Measurements from ENCODE around the gene PCDHA10.
A peak's percentile ranks its signal among the peaks of the same experiment; 100 is the strongest.

Gene PCDHA10

GRCh38 chr5:140868721-140869554 is 13.2 kb downstream of the PCDHA10 start, which contains the start of gene PCDHA11:
Gene PCDHA11 (plus strand): TSS chr5:140868957. CDS start chr5:140869104, 147 bp downstream.
- H3K9me2 ChIP-seq (ENCODE audit: low read depth, low read length), result no peaks in the 10 kb centered on the region
- H3K9me3 ChIP-seq (ENCODE audit: low read length), result no peaks in the 10 kb centered on the region
- no peak within 1 kb of the TSS for H3K4me3 ChIP-seq (ENCODE audit: low read depth, low read length, poor library complexity, severe bottlenecking)
- H3F3A ChIP-seq (ENCODE audit: insufficient read depth, low read length), result no peaks in the 10 kb centered on the region
- TF ChIP-seq EZH2 (IDR thresholded peaks at IDR 0.05; ENCODE audit: borderline replicate concordance, low read length), result no peak
- TF ChIP-seq, protein P1, sequence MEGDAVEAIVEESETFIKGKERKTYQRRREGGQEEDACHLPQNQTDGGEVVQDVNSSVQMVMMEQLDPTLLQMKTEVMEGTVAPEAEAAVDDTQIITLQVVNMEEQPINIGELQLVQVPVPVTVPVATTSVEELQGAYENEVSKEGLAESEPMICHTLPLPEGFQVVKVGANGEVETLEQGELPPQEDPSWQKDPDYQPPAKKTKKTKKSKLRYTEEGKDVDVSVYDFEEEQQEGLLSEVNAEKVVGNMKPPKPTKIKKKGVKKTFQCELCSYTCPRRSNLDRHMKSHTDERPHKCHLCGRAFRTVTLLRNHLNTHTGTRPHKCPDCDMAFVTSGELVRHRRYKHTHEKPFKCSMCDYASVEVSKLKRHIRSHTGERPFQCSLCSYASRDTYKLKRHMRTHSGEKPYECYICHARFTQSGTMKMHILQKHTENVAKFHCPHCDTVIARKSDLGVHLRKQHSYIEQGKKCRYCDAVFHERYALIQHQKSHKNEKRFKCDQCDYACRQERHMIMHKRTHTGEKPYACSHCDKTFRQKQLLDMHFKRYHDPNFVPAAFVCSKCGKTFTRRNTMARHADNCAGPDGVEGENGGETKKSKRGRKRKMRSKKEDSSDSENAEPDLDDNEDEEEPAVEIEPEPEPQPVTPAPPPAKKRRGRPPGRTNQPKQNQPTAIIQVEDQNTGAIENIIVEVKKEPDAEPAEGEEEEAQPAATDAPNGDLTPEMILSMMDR (IDR thresholded peaks at IDR 0.05; ENCODE audit: low read length), result no peak
- H3K4me2 ChIP-seq (ENCODE audit: low read length), result no peak within 1 kb of the TSS
- no peak within 1 kb of the TSS for H3K9ac ChIP-seq (ENCODE audit: low read length)
- no peaks in the 10 kb centered on the region for H3K36me3 ChIP-seq (ENCODE audit: insufficient read depth, low read length)
- no peaks in the 10 kb centered on the region for H4K20me1 ChIP-seq (ENCODE audit: insufficient read depth, low read length)
- no peaks in the 10 kb centered on the region for H3K27me3 ChIP-seq (ENCODE audit: insufficient read depth, low read length)
- no peaks in the 10 kb centered on the region for H3K79me2 ChIP-seq (ENCODE audit: insufficient read depth, low read length)
- H2AFZ ChIP-seq (ENCODE audit: low read length), result no peak within 1 kb of the TSS
- H3K4me1 ChIP-seq (ENCODE audit: insufficient read depth, low read length, severe bottlenecking), result no peaks in the 10 kb centered on the region
- no peak within 1 kb of the TSS for H3K27ac ChIP-seq (ENCODE audit: low read depth, low read length, poor library complexity, severe bottlenecking)

- H3K9me3 ChIP-seq (ENCODE audit: low read length), result no peaks in the 10 kb centered on the region
- no peaks in the 10 kb centered on the region for H4K20me1 ChIP-seq (ENCODE audit: insufficient read depth, low read length)
- H2AFZ ChIP-seq (ENCODE audit: low read length), result no peak overlapping the region
- no peaks in the 10 kb centered on the region for H3F3A ChIP-seq (ENCODE audit: insufficient read depth, low read length)
- no peak overlapping the region for H3K9ac ChIP-seq (ENCODE audit: low read length)
- no peak overlapping the region for H3K4me2 ChIP-seq (ENCODE audit: low read length)
- no peaks in the 10 kb centered on the region for H3K36me3 ChIP-seq (ENCODE audit: insufficient read depth, low read length)
- TF ChIP-seq EZH2 (IDR thresholded peaks at IDR 0.05; ENCODE audit: borderline replicate concordance, low read length), result no peak
- TF ChIP-seq, protein P1 (IDR thresholded peaks at IDR 0.05; ENCODE audit: low read length), result peak; percentile 17; the same call in 1 of the 2 replicates
- H3K9me2 ChIP-seq (ENCODE audit: low read depth, low read length), result no peaks in the 10 kb centered on the region
- H3K79me2 ChIP-seq (ENCODE audit: insufficient read depth, low read length), result no peaks in the 10 kb centered on the region
- no peak overlapping the region for H3K27ac ChIP-seq (ENCODE audit: low read depth, low read length, poor library complexity, severe bottlenecking)
- no peaks in the 10 kb centered on the region for H3K27me3 ChIP-seq (ENCODE audit: insufficient read depth, low read length)
- H3K4me3 ChIP-seq (ENCODE audit: low read depth, low read length, poor library complexity, severe bottlenecking), result no peak overlapping the region
- H3K4me1 ChIP-seq (ENCODE audit: insufficient read depth, low read length, severe bottlenecking), result no peaks in the 10 kb centered on the region
Measured at GRCh38 chr5:140869555-140869886, 13.8 kb downstream of the PCDHA10 start.

GRCh38 chr5:140870221-140871201 is 14.8 kb downstream of the PCDHA10 start:
- no peak overlapping the region for H3K9ac ChIP-seq (ENCODE audit: low read length)
- TF ChIP-seq EZH2 (IDR thresholded peaks at IDR 0.05; ENCODE audit: borderline replicate concordance, low read length), result no peak
- TF ChIP-seq, protein P1 (IDR thresholded peaks at IDR 0.05; ENCODE audit: low read length), result no peak
- H2AFZ ChIP-seq (ENCODE audit: low read length), result no peak overlapping the region
- H3K4me3 ChIP-seq (ENCODE audit: low read depth, low read length, poor library complexity, severe bottlenecking), result no peak overlapping the region
- H3K79me2 ChIP-seq (ENCODE audit: insufficient read depth, low read length), result no peaks in the 10 kb centered on the region
- H3K27me3 ChIP-seq (ENCODE audit: insufficient read depth, low read length), result no peaks in the 10 kb centered on the region
- H3K27ac ChIP-seq (ENCODE audit: low read depth, low read length, poor library complexity, severe bottlenecking), result no peak overlapping the region
- no peaks in the 10 kb centered on the region for H4K20me1 ChIP-seq (ENCODE audit: insufficient read depth, low read length)
- H3K36me3 ChIP-seq (ENCODE audit: insufficient read depth, low read length), result no peaks in the 10 kb centered on the region
- no peaks in the 10 kb centered on the region for H3F3A ChIP-seq (ENCODE audit: insufficient read depth, low read length)
- H3K4me1 ChIP-seq (ENCODE audit: insufficient read depth, low read length, severe bottlenecking), result no peaks in the 10 kb centered on the region
- no peaks in the 10 kb centered on the region for H3K9me3 ChIP-seq (ENCODE audit: low read length)
- no peaks in the 10 kb centered on the region for H3K9me2 ChIP-seq (ENCODE audit: low read depth, low read length)
- no peak overlapping the region for H3K4me2 ChIP-seq (ENCODE audit: low read length)

Measured in OCI-LY1 (cell line).